H1 (cell line): ENCODE data around the gene SH2D2A. TPM values are rescaled to one million over a fixed set of nuclear protein-coding genes. Genes with fewer than 3 reads are reported as not detected.

Experiments used
- CTCF ChIA-PET: fragments of 300-600 bp; sonication (Branson Sonifier 250); formaldehyde crosslinking; loops from one replicate; lab custom pipeline; 2021; ENCODE audit not compliant: partially characterized antibody; lab: Charles Lee
- POLR2A ChIA-PET: fragments of 300-600 bp; sonication (Branson Sonifier 250); formaldehyde crosslinking; loops from one replicate; lab custom pipeline; 2021; ENCODE audit warnings: inconsistent platforms; ENCODE audit not compliant: partially characterized antibody; lab: Charles Lee
- DNase-seq, 2 experiments: peaks; one replicate each; pipeline versions ENCODE4 v3.0.0 to v3.0.0-alpha.2; 2010 to 2022; ENCODE audit warnings: low spot score in 2 of 2, low read depth in 1 of 2, mixed read lengths in 1 of 2
- FAIRE-seq: peaks from 2 replicates; lab custom pipeline; 2011; peaks lifted over from hg19 to GRCh38; lab: Jason Lieb, UNC
- H2AFZ ChIP-seq: 2 replicates; pipeline ENCODE4 v1.8.1; 2012; ENCODE audit warnings: low read length, inconsistent platforms
- H2AK5ac ChIP-seq: 2 replicates; pipeline ENCODE4 v1.6.1; 2013; ENCODE audit warnings: low read depth, low read length
- H2BK120ac ChIP-seq: replicated peaks from 2 replicates; pipeline ENCODE3; 2013; ENCODE audit warnings: low read depth, low read length, inconsistent platforms
- H2BK12ac ChIP-seq: 2 replicates; pipeline ENCODE4 v1.6.1; 2013; ENCODE audit warnings: low read depth, low read length
- H2BK15ac ChIP-seq: 2 replicates; pipeline ENCODE4 v1.6.1; 2013; ENCODE audit warnings: low read length
- H2BK20ac ChIP-seq: 2 replicates; pipeline ENCODE4 v1.6.1; 2013; ENCODE audit warnings: low read length
- H2BK5ac ChIP-seq: 2 replicates; pipeline ENCODE4 v1.6.1; 2013; ENCODE audit warnings: low read depth, low read length
- H3K14ac ChIP-seq: 2 replicates; pipeline ENCODE4 v1.6.1; 2013; ENCODE audit warnings: inconsistent platforms; ENCODE audit not compliant: insufficient read length
- H3K18ac ChIP-seq: 2 replicates; pipeline ENCODE4 v1.6.1; 2013; ENCODE audit warnings: low read length; ENCODE audit errors: extremely low read depth
- H3K23ac ChIP-seq: 2 replicates; pipeline ENCODE4 v1.6.1; 2013; ENCODE audit warnings: inconsistent platforms; ENCODE audit not compliant: insufficient read length
- H3K23me2 ChIP-seq: 2 replicates; pipeline ENCODE4 v1.6.1; 2013; ENCODE audit warnings: low read depth, low read length
- H3K27ac ChIP-seq: 2 replicates; pipeline ENCODE4 v1.6.1; 2011; ENCODE audit warnings: low read depth, low read length, inconsistent platforms
- H3K27me3 ChIP-seq, 4 experiments: replicated peaks in 1 of 4; 1 replicate in 1 of 4; 2 replicates in 3 of 4; pipeline versions ENCODE4 v1.6.1 to v1.8.1; 2011 to 2013; ENCODE audit warnings: low read length in 3 of 4, mild to moderate bottlenecking in 3 of 4, inconsistent platforms in 2 of 4, mixed read lengths in 2 of 4, moderate library complexity in 1 of 4; ENCODE audit not compliant: control insufficient read depth in 3 of 4, insufficient read depth in 3 of 4; ENCODE audit errors: extremely low read depth in 1 of 4
- H3K36me3 ChIP-seq, 4 experiments: 2 replicates each; pipeline versions ENCODE4 v1.6.1 to v1.8.1; 2011 to 2013; ENCODE audit warnings: mild to moderate bottlenecking in 4 of 4, low read length in 3 of 4, moderate library complexity in 2 of 4, control low read depth in 1 of 4, inconsistent platforms in 1 of 4; ENCODE audit not compliant: insufficient read depth in 4 of 4, control insufficient read depth in 2 of 4
- H3K4ac ChIP-seq: replicated peaks from 2 replicates; pipeline ENCODE3; 2013; ENCODE audit warnings: low read length, low read depth, mixed read lengths, inconsistent platforms; ENCODE audit not compliant: insufficient read length
- H3K4me1 ChIP-seq, 4 experiments: replicated peaks in 1 of 4; 1 replicate in 1 of 4; 2 replicates in 3 of 4; pipeline versions ENCODE4 v1.6.1 to v1.8.1; 2011 to 2013; ENCODE audit warnings: low read length in 3 of 4, inconsistent platforms in 2 of 4, mixed read lengths in 1 of 4; ENCODE audit not compliant: insufficient read depth in 4 of 4, control insufficient read depth in 3 of 4
- H3K4me2 ChIP-seq, 2 experiments: 2 replicates each; pipeline versions ENCODE4 v1.6.1 to v1.8.1; 2011 to 2013; ENCODE audit warnings: low read depth in 2 of 2, low read length in 2 of 2, control low read depth in 1 of 2, inconsistent platforms in 1 of 2, mild to moderate bottlenecking in 1 of 2; ENCODE audit not compliant: insufficient read depth in 1 of 2
- H3K4me3 ChIP-seq, 4 experiments: fragments of 200-600, 300-600 bp in 1 of 4; sonication (generic), shearing (Covaris generic), sonication (Bioruptor Twin) in 1 of 4; 2 replicates each; pipeline versions ENCODE4 v1.5.1 to v1.8.1; 2011 to 2016; ENCODE audit warnings: low read length in 4 of 4, low read depth in 3 of 4, control low read depth in 2 of 4, inconsistent platforms in 2 of 4, mild to moderate bottlenecking in 2 of 4, mixed read lengths in 1 of 4, moderate library complexity in 1 of 4; ENCODE audit not compliant: insufficient read depth in 2 of 4; ENCODE audit errors: extremely low read depth in 1 of 4
- H3K56ac ChIP-seq: replicated peaks from 2 replicates; pipeline ENCODE3; 2013; ENCODE audit warnings: low read depth, mild to moderate bottlenecking, mixed read lengths, low read length, inconsistent platforms; ENCODE audit not compliant: insufficient read length
- H3K79me1 ChIP-seq: 2 replicates; pipeline ENCODE4 v1.6.1; 2013; ENCODE audit warnings: low read depth, low read length, control low read depth
- H3K79me2 ChIP-seq, 2 experiments: 2 replicates each; pipeline versions ENCODE4 v1.6.1 to v1.8.1; 2012 to 2013; ENCODE audit warnings: low read length in 2 of 2, mild to moderate bottlenecking in 2 of 2, inconsistent platforms in 1 of 2; ENCODE audit not compliant: insufficient read depth in 2 of 2, control insufficient read depth in 1 of 2
- H3K9ac ChIP-seq, 4 experiments: replicated peaks in 1 of 4; 1 replicate in 1 of 4; 2 replicates in 3 of 4; pipeline versions ENCODE4 v1.6.1 to v1.8.1; 2011 to 2013; ENCODE audit warnings: low read depth in 3 of 4, low read length in 3 of 4, control low read depth in 2 of 4, mild to moderate bottlenecking in 2 of 4, moderate library complexity in 2 of 4, inconsistent platforms in 1 of 4; ENCODE audit errors: extremely low read depth in 1 of 4
- H3K9me3 ChIP-seq, 2 experiments: 2 replicates each; pipeline versions ENCODE4 v1.6.1 to v1.8.1; 2012 to 2013; ENCODE audit warnings: mild to moderate bottlenecking in 2 of 2, moderate library complexity in 2 of 2, control low read depth in 1 of 2, inconsistent platforms in 1 of 2, low read depth in 1 of 2, low read length in 1 of 2, mixed read lengths in 1 of 2; ENCODE audit not compliant: insufficient read depth in 2 of 2
- H4K20me1 ChIP-seq, 2 experiments: replicated peaks in 1 of 2; 2 replicates each; pipeline versions ENCODE3 to v1.8.1; 2011 to 2013; ENCODE audit warnings: inconsistent platforms in 2 of 2, low read length in 2 of 2, mild to moderate bottlenecking in 1 of 2; ENCODE audit not compliant: insufficient read depth in 2 of 2, control insufficient read depth in 1 of 2
- H4K5ac ChIP-seq: 2 replicates; pipeline ENCODE4 v1.6.1; 2013; ENCODE audit warnings: low read length, low read depth, mixed read lengths, inconsistent platforms; ENCODE audit not compliant: insufficient read length
- H4K8ac ChIP-seq: 2 replicates; pipeline ENCODE4 v1.8.0; 2013; ENCODE audit warnings: mild to moderate bottlenecking, moderate library complexity, low read length, inconsistent platforms; ENCODE audit not compliant: insufficient read depth; ENCODE audit errors: extremely low read depth
- H4K91ac ChIP-seq: replicated peaks from 2 replicates; pipeline ENCODE3; 2013; ENCODE audit warnings: low read length, mixed read lengths, inconsistent platforms; ENCODE audit not compliant: insufficient read length
- ATF3 ChIP-seq: IDR thresholded peaks from 2 replicates; pipeline ENCODE4 v1.6.1; 2011; ENCODE audit warnings: low read depth, mild to moderate bottlenecking, low read length; ENCODE audit not compliant: insufficient read depth
- BRCA1 ChIP-seq: IDR thresholded peaks from 2 replicates; pipeline ENCODE4 v1.6.1; 2012; ENCODE audit warnings: low read depth, low read length, improper control_type of control experiment
- CEBPB ChIP-seq: IDR thresholded peaks from 2 replicates; pipeline ENCODE4 v1.6.1; 2012; ENCODE audit warnings: low read depth, low read length
- CTBP2 ChIP-seq: IDR thresholded peaks from 2 replicates; pipeline ENCODE4 v1.7.0; 2011; ENCODE audit warnings: borderline replicate concordance, mild to moderate bottlenecking, moderate library complexity, mixed read lengths, low read length; ENCODE audit not compliant: insufficient read depth, insufficient read length
- SIX5 ChIP-seq: IDR thresholded peaks from 2 replicates; pipeline ENCODE4 v1.6.1; 2011; ENCODE audit warnings: mild to moderate bottlenecking, low read depth, low read length
- SP2 ChIP-seq: IDR thresholded peaks from 2 replicates; pipeline ENCODE4 v1.6.1; 2012; ENCODE audit warnings: mild to moderate bottlenecking, low read length, inconsistent platforms
- SUZ12 ChIP-seq: fragments of 200-600 bp; sonication (generic); IDR thresholded peaks from 2 replicates; pipeline ENCODE4 v1.6.1; 2012; ENCODE audit warnings: mild to moderate bottlenecking, inconsistent platforms, low read length, moderate library complexity, mixed read lengths
- WGBS, 2 experiments: shearing (Covaris generic) in 1 of 2; methylation state at CpG; one replicate each; pipeline versions ENCODE4 v1.1.6 to v1.1.7; 2013 to 2015; ENCODE audit warnings: low lambda C conversion rate in 2 of 2, mixed read lengths in 2 of 2, inconsistent platforms in 1 of 2, low coverage in 1 of 2, missing lambda C conversion rate in 1 of 2; ENCODE audit not compliant: insufficient replicate concordance in 2 of 2, insufficient coverage in 1 of 2, insufficient read length in 1 of 2; ENCODE audit errors: extremely low coverage in 1 of 2, missing lambda C conversion rate in 1 of 2; 5-methylcytosine and 5-hydroxymethylcytosine counted together
- polyA plus RNA-seq, 7 experiments: library from polyadenylated mRNA; depleted of rRNA in 3 of 7; stranded (reverse) in 5 of 7; unstranded in 2 of 7; fragments of >200 nt in 5 of 7; fragments of 200-250 nt in 2 of 7; gene quantifications; 1 replicate in 5 of 7; 2 replicates in 1 of 7; 4 replicates in 1 of 7; pipeline versions ENCODE4 v1.2.1 to v1.2.3, GENCODE V29; 2011 to 2013; ENCODE audit warnings: missing spikeins in 2 of 7, mixed read lengths in 2 of 7
- total RNA-seq: library from RNA; stranded (reverse); fragmentation: NEBNext Ultra II Directional; extraction: Animal tissue kit (Norgen Biotek cat#: 25700); gene quantifications from 2 replicates; pipeline ENCODE4 v1.2.1, GENCODE V29; 2021
- TF ChIP-seq, protein P1 (sequence below): IDR thresholded peaks from 2 replicates; pipeline ENCODE4 v1.6.1; 2012; ENCODE audit warnings: inconsistent platforms

Gene SH2D2A
- total and polyA plus RNA-seq, 2 of the 8 experiments (the other 6 are each of a cell fraction or from before 2014, with no cell fraction given): 3.3 to 7.9 TPM

DNA sequence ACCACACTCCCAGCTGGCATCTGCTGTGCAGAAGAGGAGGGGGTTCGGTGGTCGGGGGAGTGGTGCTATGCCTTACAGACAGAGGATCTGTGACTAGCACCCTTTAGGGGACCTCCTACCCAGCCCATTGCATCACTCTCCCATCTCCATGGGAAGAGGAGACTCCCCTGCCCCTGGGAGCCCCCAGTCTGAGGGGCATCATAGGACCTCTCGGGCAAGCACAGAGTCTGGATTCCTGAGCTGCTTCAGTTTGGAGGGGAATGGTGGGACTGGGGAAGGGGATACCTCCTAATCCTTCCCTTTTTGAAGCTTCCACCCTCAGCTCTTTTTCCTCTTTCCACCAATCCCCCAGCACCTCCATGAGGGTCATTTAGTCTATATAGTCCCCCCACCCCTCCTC, 40.9 kb upstream of the SH2D2A start:
- H3K9ac ChIP-seq: no peak overlapping the region
- no peak overlapping the region for H4K91ac ChIP-seq
- H3K23me2 ChIP-seq: peaks cover 19% of the 10 kb centered on the region; the same call in 1 of the 2 replicates
- no peaks in the 10 kb centered on the region for H3K79me2 ChIP-seq
- H3K4me1 ChIP-seq: peaks cover 0 to 15% (median 9%) of the 10 kb centered on the region in 4 experiments; a peak in 6 of 7 replicates
- no peak overlapping the region for H3K4ac ChIP-seq
- H3K79me1 ChIP-seq: no peaks in the 10 kb centered on the region
- H2BK20ac ChIP-seq: no peak overlapping the region
- H3K36me3 ChIP-seq: peaks cover 0 to 2% (median 0%) of the 10 kb centered on the region in 4 experiments; a peak in 1 of 8 replicates
- H2BK15ac ChIP-seq: no peak overlapping the region
- H3K56ac ChIP-seq: no peak overlapping the region
- H3K23ac ChIP-seq: no peak overlapping the region
- no peak overlapping the region for H4K8ac ChIP-seq
- H2BK12ac ChIP-seq: no peak overlapping the region
- ChIA-PET POLR2A (interaction anchor here (0.6 to 2.4 kb wide), 4 partner anchors 9 to 19 kb away, joined by 3 to 6 read pairs (median 4); no protein-coding TSS in a partner anchor), CTCF (interaction anchor here (0.8 to 25.2 kb wide), 19 partner anchors 8 to 198 kb away, joined by 3 to 719 read pairs (median 4); partner anchors contain the start of genes LRRC71, NES and PEAR1)
- no peak overlapping the region for H3K18ac ChIP-seq
- H4K20me1 ChIP-seq: peaks cover under 1 to 8% of the 10 kb centered on the region in 2 experiments
- FAIRE-seq (no peak), DNase-seq (no peak)
- WGBS, 2 experiments: 58% methylated on average over 3 of the region's 3 CpGs; no CpG with 5 or more reads in 1 of the 2 experiments
- no peaks in the 10 kb centered on the region for H3K9me3 ChIP-seq
- no peak overlapping the region for H3K4me3 ChIP-seq
- no peak overlapping the region for H2BK120ac ChIP-seq
- H2BK5ac ChIP-seq: no peak overlapping the region
- H3K4me2 ChIP-seq: no peak overlapping the region
- no peak overlapping the region for H3K14ac ChIP-seq
- TF ChIP-seq SP2 (no peak), BRCA1 (no peak), SUZ12 (no peak), ATF3 (no peak), CTBP2 (no peak), CEBPB (no peak), SIX5 (no peak)
- TF ChIP-seq, protein P1, sequence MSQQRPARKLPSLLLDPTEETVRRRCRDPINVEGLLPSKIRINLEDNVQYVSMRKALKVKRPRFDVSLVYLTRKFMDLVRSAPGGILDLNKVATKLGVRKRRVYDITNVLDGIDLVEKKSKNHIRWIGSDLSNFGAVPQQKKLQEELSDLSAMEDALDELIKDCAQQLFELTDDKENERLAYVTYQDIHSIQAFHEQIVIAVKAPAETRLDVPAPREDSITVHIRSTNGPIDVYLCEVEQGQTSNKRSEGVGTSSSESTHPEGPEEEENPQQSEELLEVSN: no peak
- H2AK5ac ChIP-seq: no peak overlapping the region
- H3K27ac ChIP-seq: no peak overlapping the region
- H4K5ac ChIP-seq: no peak overlapping the region
- H2AFZ ChIP-seq: no peak overlapping the region
- peaks cover 46 to 81% (median 67%) of the 10 kb centered on the region in 4 experiments for H3K27me3 ChIP-seq
